ENCODE results near the gene GPR78.
A peak's percentile ranks its signal among the peaks of the same experiment; 100 is the strongest.

The GPR78 gene

GRCh38 chr4:8538703-8539567 lies 41.3 kb upstream of the GPR78 start:
- Histone ChIP-seq H4K20me1 (ENCODE audit: insufficient read depth, low read length) (no peaks in the 10 kb centered on the region), H3K9ac (ENCODE audit: low read length) (no peak overlapping the region), H3K27ac (ENCODE audit: low read length) (peak overlapping the region; percentile 63), H3K36me3 (replicated peaks; ENCODE audit: low read depth, low read length) (peaks cover 8% of the 10 kb centered on the region), H3K4me2 (ENCODE audit: low read length) (peak overlapping the region; percentile 54), H2AFZ (ENCODE audit: low read depth, low read length) (no peak overlapping the region), H3K4me1 (ENCODE audit: low read length) (peaks cover 62% of the 10 kb centered on the region), H3K4me3 (ENCODE audit: low read length) (peak overlapping the region; percentile 12; the same call in 1 of the 2 replicates), H3K79me2 (ENCODE audit: low read length) (no peaks in the 10 kb centered on the region), H3K27me3 (ENCODE audit: low read depth, low read length) (no peaks in the 10 kb centered on the region), H3K9me3 (ENCODE audit: insufficient read depth, low read length) (peaks cover 13% of the 10 kb centered on the region; the same call in 1 of the 2 replicates)
- no peak for TF ChIP-seq EZH2phosphoT487 (IDR thresholded peaks at IDR 0.05; ENCODE audit: low read depth)
- no peak for TF ChIP-seq CTCF (IDR thresholded peaks at IDR 0.05; ENCODE audit: low read depth, low read length)

- Histone ChIP-seq H3K4me2 (ENCODE audit: low read length) (peak overlapping the region; percentile 54), H3K9me3 (ENCODE audit: insufficient read depth, low read length) (peaks cover 10% of the 10 kb centered on the region; the same call in 1 of the 2 replicates), H3K27me3 (ENCODE audit: low read depth, low read length) (no peaks in the 10 kb centered on the region), H2AFZ (ENCODE audit: low read depth, low read length) (0 out of 2 replicates have a peak overlapping the region, but pooled peaks have one; percentile 28), H3K79me2 (ENCODE audit: low read length) (no peaks in the 10 kb centered on the region), H3K27ac (ENCODE audit: low read length) (peak overlapping the region; percentile 63), H3K4me1 (ENCODE audit: low read length) (peaks cover 54% of the 10 kb centered on the region), H4K20me1 (ENCODE audit: insufficient read depth, low read length) (no peaks in the 10 kb centered on the region), H3K9ac (ENCODE audit: low read length) (peak overlapping the region; percentile 31; the same call in 1 of the 2 replicates), H3K36me3 (replicated peaks; ENCODE audit: low read depth, low read length) (peaks cover 8% of the 10 kb centered on the region), H3K4me3 (ENCODE audit: low read length) (peak overlapping the region; percentile 12)
- no peak for TF ChIP-seq EZH2phosphoT487 (IDR thresholded peaks at IDR 0.05; ENCODE audit: low read depth)
- TF ChIP-seq CTCF (IDR thresholded peaks at IDR 0.05; ENCODE audit: low read depth, low read length), result no peak
Measured at GRCh38 chr4:8539661-8540060, 40.5 kb upstream of the GPR78 start.

- H3K4me1 ChIP-seq (ENCODE audit: low read length), result peaks cover 53% of the 10 kb centered on the region
Measured at GRCh38 chr4:8540072-8540471, 40.1 kb upstream of the GPR78 start.

More at GRCh38 chr4:8540072-8540471, 40.1 kb upstream of the GPR78 start:
- Histone ChIP-seq H4K20me1 (ENCODE audit: insufficient read depth, low read length) (no peaks in the 10 kb centered on the region), H3K4me3 (ENCODE audit: low read length) (peak overlapping the region; percentile 12), H3K36me3 (replicated peaks; ENCODE audit: low read depth, low read length) (peaks cover 8% of the 10 kb centered on the region), H3K9ac (ENCODE audit: low read length) (peak overlapping the region; percentile 31; the same call in 1 of the 2 replicates), H2AFZ (ENCODE audit: low read depth, low read length) (peak overlapping the region; percentile 28; the same call in 1 of the 2 replicates), H3K27ac (ENCODE audit: low read length) (peak overlapping the region; percentile 63), H3K27me3 (ENCODE audit: low read depth, low read length) (no peaks in the 10 kb centered on the region), H3K4me2 (ENCODE audit: low read length) (peak overlapping the region; percentile 54), H3K9me3 (ENCODE audit: insufficient read depth, low read length) (peaks cover 6% of the 10 kb centered on the region; the same call in 1 of the 2 replicates), H3K79me2 (ENCODE audit: low read length) (no peaks in the 10 kb centered on the region)
- TF ChIP-seq EZH2phosphoT487 (IDR thresholded peaks at IDR 0.05; ENCODE audit: low read depth), result no peak
- TF ChIP-seq CTCF (IDR thresholded peaks at IDR 0.05; ENCODE audit: low read depth, low read length), result no peak
